Trophoblast cell (in vitro differentiated cells and primary cell): Measurements from ENCODE around the gene UBE2E2.
A peak's percentile ranks its signal among the peaks of the same experiment; 100 is the strongest.

Experiments
- DNase-seq, 2 donors: peaks; one replicate each; pipeline ENCODE4 v3.0.0-alpha.2; 2016
- H2AFZ ChIP-seq: 2 replicates; pipeline ENCODE4 v1.6.1; 2013; ENCODE audit warnings: low read length, moderate library complexity, mild to moderate bottlenecking; ENCODE audit not compliant: insufficient read depth, poor library complexity
- H2AK5ac ChIP-seq: 2 replicates; pipeline ENCODE4 v1.6.1; 2013; ENCODE audit warnings: mild to moderate bottlenecking, low read length
- H2BK120ac ChIP-seq: 2 replicates; pipeline ENCODE4 v1.6.1; 2013; ENCODE audit warnings: low read length, mild to moderate bottlenecking, moderate library complexity; ENCODE audit not compliant: insufficient read depth, poor library complexity
- H2BK12ac ChIP-seq: 2 replicates; pipeline ENCODE4 v1.6.1; 2013; ENCODE audit warnings: mild to moderate bottlenecking, low read length, moderate library complexity
- H2BK5ac ChIP-seq: 2 replicates; pipeline ENCODE4 v1.6.1; 2013; ENCODE audit warnings: low read length, low read depth, moderate library complexity, mild to moderate bottlenecking; ENCODE audit not compliant: poor library complexity
- H3K14ac ChIP-seq: 2 replicates; pipeline ENCODE4 v1.6.1; 2013; ENCODE audit warnings: mild to moderate bottlenecking, low read length
- H3K18ac ChIP-seq: 2 replicates; pipeline ENCODE4 v1.6.1; 2013; ENCODE audit warnings: mild to moderate bottlenecking, low read length
- H3K23ac ChIP-seq: 2 replicates; pipeline ENCODE4 v1.6.1; 2013; ENCODE audit warnings: low read length
- H3K27ac ChIP-seq: 2 replicates; pipeline ENCODE4 v1.5.1; 2013; ENCODE audit warnings: low read depth, mild to moderate bottlenecking, inconsistent platforms, low read length, moderate library complexity
- H3K27me3 ChIP-seq: 2 replicates; pipeline ENCODE4 v1.6.1; 2013; ENCODE audit warnings: inconsistent platforms, mild to moderate bottlenecking, low read length, moderate library complexity; ENCODE audit not compliant: insufficient read depth
- H3K36me3 ChIP-seq, 2 experiments: 1 replicate in 1 of 2; 2 replicates in 1 of 2; pipeline ENCODE4 v1.6.1; 2013; ENCODE audit warnings: low read length in 2 of 2, mild to moderate bottlenecking in 2 of 2, moderate library complexity in 1 of 2; ENCODE audit not compliant: insufficient read depth in 2 of 2, control insufficient read depth in 1 of 2
- H3K4ac ChIP-seq: 2 replicates; pipeline ENCODE4 v1.6.1; 2013; ENCODE audit warnings: low read depth, mild to moderate bottlenecking, low read length, moderate library complexity
- H3K4me1 ChIP-seq, 2 experiments: 1 replicate in 1 of 2; 2 replicates in 1 of 2; pipeline ENCODE4 v1.6.1; 2013; ENCODE audit warnings: low read length in 2 of 2, mild to moderate bottlenecking in 2 of 2, moderate library complexity in 1 of 2; ENCODE audit not compliant: insufficient read depth in 2 of 2, control insufficient read depth in 1 of 2
- H3K4me2 ChIP-seq: 2 replicates; pipeline ENCODE4 v1.6.1; 2013; ENCODE audit warnings: inconsistent platforms, mild to moderate bottlenecking, low read length, moderate library complexity
- H3K4me3 ChIP-seq: 2 replicates; pipeline ENCODE4 v1.5.1; 2013; ENCODE audit warnings: mild to moderate bottlenecking, low read depth, low read length, inconsistent platforms
- H3K79me1 ChIP-seq: one replicate; pipeline ENCODE4 v1.6.1; 2013; ENCODE audit warnings: low read length
- H3K79me2 ChIP-seq: 2 replicates; pipeline ENCODE4 v1.6.1; 2013; ENCODE audit warnings: low read length, mild to moderate bottlenecking; ENCODE audit not compliant: control insufficient read depth, insufficient read depth, poor library complexity
- H3K9ac ChIP-seq: 2 replicates; pipeline ENCODE4 v1.6.1; 2013; ENCODE audit warnings: mild to moderate bottlenecking, low read length
- H3K9me3 ChIP-seq: 2 replicates; pipeline ENCODE4 v1.6.1; 2013; ENCODE audit warnings: low read depth, mild to moderate bottlenecking, control low read depth, inconsistent platforms, low read length; ENCODE audit not compliant: insufficient read depth
- H4K12ac ChIP-seq: 2 replicates; pipeline ENCODE4 v1.6.1; 2013; ENCODE audit warnings: low read depth, mild to moderate bottlenecking, low read length, moderate library complexity
- H4K8ac ChIP-seq: 2 replicates; pipeline ENCODE4 v1.6.1; 2013; ENCODE audit warnings: low read depth, mild to moderate bottlenecking, low read length, moderate library complexity
- H4K91ac ChIP-seq: one replicate; pipeline ENCODE4 v1.6.1; 2013; ENCODE audit warnings: low read depth, mild to moderate bottlenecking, low read length, moderate library complexity
- WGBS: extraction: QIAGEN DNeasy Blood & Tissue Kit; methylation state at CpG from one replicate; pipeline ENCODE4 v1.1.7; 2013; ENCODE audit warnings: missing lambda C conversion rate; ENCODE audit not compliant: insufficient read length, insufficient coverage; ENCODE audit errors: extremely low coverage; 5-methylcytosine and 5-hydroxymethylcytosine counted together

UBE2E2 gene

GRCh38 chr3:23485922-23486321 is 282.8 kb downstream of the UBE2E2 start:
- no peak overlapping the region for H2BK12ac ChIP-seq
- no peak overlapping the region for H2AFZ ChIP-seq
- H3K4me3 ChIP-seq, result no peak overlapping the region
- H4K8ac ChIP-seq, result no peak overlapping the region
- H4K12ac ChIP-seq, result no peak overlapping the region
- H3K9me3 ChIP-seq, result peaks cover 3% of the 10 kb centered on the region
- no peak overlapping the region for H3K18ac ChIP-seq
- H2AK5ac ChIP-seq, result no peak overlapping the region
- H3K27ac ChIP-seq, result no peak overlapping the region
- no peaks in the 10 kb centered on the region for H3K79me1 ChIP-seq
- H3K4me1 ChIP-seq, result peaks cover 0 to 2% of the 10 kb centered on the region in 2 experiments
- no peak overlapping the region for H3K4me2 ChIP-seq
- DNase-seq, result no peak
- H3K9ac ChIP-seq, result no peak overlapping the region
- H3K4ac ChIP-seq, result no peak overlapping the region
- WGBS, result no CpG with 5 or more reads among the region's 6 CpGs
- no peaks in the 10 kb centered on the region for H3K27me3 ChIP-seq
- no peak overlapping the region for H2BK5ac ChIP-seq
- no peak overlapping the region for H2BK120ac ChIP-seq
- H3K36me3 ChIP-seq, result no peaks in the 10 kb centered on the region
- no peak overlapping the region for H3K14ac ChIP-seq
- no peak overlapping the region for H3K23ac ChIP-seq
- H4K91ac ChIP-seq, result no peak overlapping the region
- no peaks in the 10 kb centered on the region for H3K79me2 ChIP-seq

GRCh38 chr3:23487015-23487414 is 283.9 kb downstream of the UBE2E2 start:
- Histone ChIP-seq H4K91ac (no peak overlapping the region), H2BK120ac (no peak overlapping the region), H2BK5ac (no peak overlapping the region), H3K9ac (no peak overlapping the region), H3K4me3 (peak overlapping the region; percentile 15), H3K4ac (no peak overlapping the region), H3K18ac (no peak overlapping the region), H3K14ac (no peak overlapping the region), H3K9me3 (peaks cover 3% of the 10 kb centered on the region), H4K12ac (no peak overlapping the region), H3K23ac (no peak overlapping the region), H3K27me3 (no peaks in the 10 kb centered on the region), H3K4me1 (peaks cover 0 to 2% of the 10 kb centered on the region in 2 experiments), H4K8ac (no peak overlapping the region), H3K4me2 (no peak overlapping the region), H2BK12ac (no peak overlapping the region), H3K79me2 (no peaks in the 10 kb centered on the region), H3K27ac (no peak overlapping the region), H3K79me1 (no peaks in the 10 kb centered on the region), H2AFZ (no peak overlapping the region), H2AK5ac (no peak overlapping the region), H3K36me3 (no peaks in the 10 kb centered on the region)
- DNase-seq, result no peak
- no CpG with 5 or more reads among the region's 9 CpGs for WGBS

- H3K4me1 ChIP-seq, result peaks cover 0 to 2% of the 10 kb centered on the region in 2 experiments
- no peak overlapping the region for H3K23ac ChIP-seq
- H3K27ac ChIP-seq, result no peak overlapping the region
- no peaks in the 10 kb centered on the region for H3K36me3 ChIP-seq
- H2BK120ac ChIP-seq, result no peak overlapping the region
- no peak overlapping the region for H3K4me3 ChIP-seq
- no CpG with 5 or more reads among the region's 3 CpGs for WGBS
- H3K4ac ChIP-seq, result no peak overlapping the region
- no peaks in the 10 kb centered on the region for H3K79me1 ChIP-seq
- no peak overlapping the region for H3K18ac ChIP-seq
- H4K8ac ChIP-seq, result no peak overlapping the region
- no peak overlapping the region for H3K9ac ChIP-seq
- no peak overlapping the region for H4K91ac ChIP-seq
- H2BK12ac ChIP-seq, result no peak overlapping the region
- no peaks in the 10 kb centered on the region for H3K79me2 ChIP-seq
- H2AFZ ChIP-seq, result no peak overlapping the region
- no peak overlapping the region for H3K14ac ChIP-seq
- peaks cover 3% of the 10 kb centered on the region for H3K9me3 ChIP-seq
- H4K12ac ChIP-seq, result no peak overlapping the region
- DNase-seq, result peak in 1 of 2 donors; percentile 13
- H2AK5ac ChIP-seq, result no peak overlapping the region
- H2BK5ac ChIP-seq, result no peak overlapping the region
- no peak overlapping the region for H3K4me2 ChIP-seq
- H3K27me3 ChIP-seq, result no peaks in the 10 kb centered on the region
Measured at GRCh38 chr3:23488618-23489017, 285.5 kb downstream of the UBE2E2 start.

- no peak overlapping the region for H3K4me3 ChIP-seq
- no peak overlapping the region for H4K8ac ChIP-seq
- WGBS, result no CpG with 5 or more reads among the region's 7 CpGs
- no peak overlapping the region for H2BK12ac ChIP-seq
- H3K36me3 ChIP-seq, result no peaks in the 10 kb centered on the region
- no peak overlapping the region for H2AFZ ChIP-seq
- H3K79me2 ChIP-seq, result no peaks in the 10 kb centered on the region
- no peak overlapping the region for H3K4ac ChIP-seq
- H3K9me3 ChIP-seq, result peaks cover 3% of the 10 kb centered on the region
- H3K27me3 ChIP-seq, result no peaks in the 10 kb centered on the region
- H3K79me1 ChIP-seq, result no peaks in the 10 kb centered on the region
- H3K27ac ChIP-seq, result no peak overlapping the region
- no peak overlapping the region for H3K4me2 ChIP-seq
- no peak overlapping the region for H2BK5ac ChIP-seq
- DNase-seq, result no peak
- H4K91ac ChIP-seq, result no peak overlapping the region
- H3K23ac ChIP-seq, result no peak overlapping the region
- no peak overlapping the region for H4K12ac ChIP-seq
- H3K18ac ChIP-seq, result no peak overlapping the region
- no peak overlapping the region for H2AK5ac ChIP-seq
- H3K14ac ChIP-seq, result no peak overlapping the region
- peaks cover 0 to 2% of the 10 kb centered on the region in 2 experiments for H3K4me1 ChIP-seq
- no peak overlapping the region for H3K9ac ChIP-seq
- H2BK120ac ChIP-seq, result no peak overlapping the region
Measured at GRCh38 chr3:23489300-23490158, 286.4 kb downstream of the UBE2E2 start.
